Neural cell (in vitro differentiated cells): ENCODE data around the gene CACNG6. TPM values are rescaled to one million over a fixed set of nuclear protein-coding genes. Genes with fewer than 3 reads are reported as not detected.

Experiments
- H2AFZ ChIP-seq: fragments of 200-600, 300-800 bp; sonication (generic), shearing (Covaris generic); 2 replicates; pipeline ENCODE4 v1.6.0; 2014; ENCODE audit warnings: low read depth, mild to moderate bottlenecking, antibody characterized with exemption, low read length, moderate library complexity
- H3F3A ChIP-seq: fragments of 200-600 bp; shearing (Covaris generic); 2 replicates; pipeline ENCODE4 v1.6.1; 2016; ENCODE audit warnings: mild to moderate bottlenecking, moderate library complexity, mixed read lengths, antibody characterized with exemption, low read length; ENCODE audit not compliant: insufficient read depth, poor library complexity, severe bottlenecking
- H3K27ac ChIP-seq: fragments of 200-600, 300-800 bp; sonication (generic), shearing (Covaris generic); 2 replicates; pipeline ENCODE4 v1.5.1; 2014; ENCODE audit warnings: mild to moderate bottlenecking, low read length, moderate library complexity
- H3K27me3 ChIP-seq: fragments of 300-800, 200-600 bp; sonication (generic), shearing (Covaris generic); 2 replicates; pipeline ENCODE4 v1.6.0; 2014; ENCODE audit warnings: mild to moderate bottlenecking, low read depth, low read length, moderate library complexity; ENCODE audit not compliant: insufficient read depth
- H3K36me3 ChIP-seq: fragments of 300-800, 200-600 bp; sonication (generic), shearing (Covaris generic); 2 replicates; pipeline ENCODE4 v1.5.1; 2014; ENCODE audit warnings: mild to moderate bottlenecking, antibody characterized with exemption, low read length, moderate library complexity; ENCODE audit not compliant: insufficient read depth
- H3K4me2 ChIP-seq: fragments of 300-800, 200-600 bp; sonication (generic), shearing (Covaris generic); 2 replicates; pipeline ENCODE4 v1.6.0; 2014; ENCODE audit warnings: mild to moderate bottlenecking, low read length
- H3K4me3 ChIP-seq: fragments of 300-800, 200-600 bp; sonication (generic), shearing (Covaris generic); 2 replicates; pipeline ENCODE4 v1.5.1; 2014; ENCODE audit warnings: mild to moderate bottlenecking, low read length, moderate library complexity
- H3K79me2 ChIP-seq: fragments of 200-600 bp; shearing (Covaris generic); replicated peaks from 2 replicates; pipeline ENCODE4 v1.6.0; 2014; ENCODE audit warnings: mild to moderate bottlenecking, low read length, moderate library complexity; ENCODE audit not compliant: insufficient read depth
- H3K9ac ChIP-seq: fragments of 300-800, 200-600 bp; sonication (generic), shearing (Covaris generic); 2 replicates; pipeline ENCODE4 v1.6.1; 2016; ENCODE audit warnings: mild to moderate bottlenecking, low read length, mixed read lengths
- H3K9me2 ChIP-seq: fragments of 200-600 bp; shearing (Covaris generic); 2 replicates; pipeline ENCODE4 v1.6.1; 2016; ENCODE audit warnings: mild to moderate bottlenecking, low read length, mixed read lengths; ENCODE audit not compliant: insufficient read depth
- H3K9me3 ChIP-seq: fragments of 200-600, 300-800 bp; sonication (generic), shearing (Covaris generic); 2 replicates; pipeline ENCODE4 v1.6.1; 2016; ENCODE audit warnings: mild to moderate bottlenecking, mixed run types, low read length, moderate library complexity, mixed read lengths
- H4K20me1 ChIP-seq: fragments of 200-600 bp; shearing (Covaris generic); 2 replicates; pipeline ENCODE4 v1.6.1; 2016; ENCODE audit warnings: mild to moderate bottlenecking, mixed run types; ENCODE audit not compliant: insufficient read depth
- EP300 ChIP-seq: fragments of 450-650 bp; conservative IDR thresholded peaks from 2 replicates; pipeline ENCODE4 v1.6.1; 2014; ENCODE audit warnings: antibody characterized with exemption, mild to moderate bottlenecking, moderate library complexity; ENCODE audit not compliant: poor library complexity, severe bottlenecking
- EZH2 ChIP-seq: fragments of 200-600, 300-800 bp; shearing (Covaris generic), sonication (generic); IDR thresholded peaks from 2 replicates; pipeline ENCODE4 v1.6.1; 2014; ENCODE audit warnings: antibody characterized with exemption, low read length, borderline replicate concordance, mild to moderate bottlenecking; ENCODE audit not compliant: insufficient read depth, poor library complexity, severe bottlenecking
- MXI1 ChIP-seq: fragments of 450-650 bp; conservative IDR thresholded peaks from 2 replicates; pipeline ENCODE4 v1.6.1; 2014; ENCODE audit warnings: antibody characterized with exemption, mild to moderate bottlenecking; ENCODE audit not compliant: poor library complexity, severe bottlenecking
- POLR2AphosphoS5 ChIP-seq: IDR thresholded peaks from 2 replicates; pipeline ENCODE4 v1.6.1; 2012
- RAD21 ChIP-seq: fragments of 450-650 bp; conservative IDR thresholded peaks from 2 replicates; pipeline ENCODE4 v1.6.1; 2014; ENCODE audit warnings: antibody characterized with exemption, mild to moderate bottlenecking, moderate library complexity
- SMC3 ChIP-seq: fragments of 450-650 bp; conservative IDR thresholded peaks from 2 replicates; pipeline ENCODE4 v1.6.1; 2014; ENCODE audit warnings: antibody characterized with exemption, mild to moderate bottlenecking, moderate library complexity; ENCODE audit not compliant: poor library complexity
- TAF1 ChIP-seq: IDR thresholded peaks from 2 replicates; pipeline ENCODE4 v1.6.1; 2012; ENCODE audit warnings: low read depth
- polyA plus RNA-seq: library from polyadenylated mRNA; depleted of rRNA; stranded (reverse); fragments of >200 nt; gene quantifications from 2 replicates; pipeline ENCODE4 v1.2.3, GENCODE V29; 2014
- TF ChIP-seq, protein P1 (sequence below): fragments of 450-650 bp; IDR thresholded peaks from 2 replicates; pipeline ENCODE4 v1.5.1; 2014; ENCODE audit warnings: antibody characterized with exemption, mild to moderate bottlenecking, moderate library complexity; ENCODE audit not compliant: poor library complexity, severe bottlenecking
- TF ChIP-seq, protein P2 (sequence below): IDR thresholded peaks from 2 replicates; pipeline ENCODE4 v1.6.1; 2012; ENCODE audit warnings: borderline replicate concordance

Gene CACNG6
- polyA plus RNA-seq, 1 donor from 2014 or later, result 0.28 TPM

DNA sequence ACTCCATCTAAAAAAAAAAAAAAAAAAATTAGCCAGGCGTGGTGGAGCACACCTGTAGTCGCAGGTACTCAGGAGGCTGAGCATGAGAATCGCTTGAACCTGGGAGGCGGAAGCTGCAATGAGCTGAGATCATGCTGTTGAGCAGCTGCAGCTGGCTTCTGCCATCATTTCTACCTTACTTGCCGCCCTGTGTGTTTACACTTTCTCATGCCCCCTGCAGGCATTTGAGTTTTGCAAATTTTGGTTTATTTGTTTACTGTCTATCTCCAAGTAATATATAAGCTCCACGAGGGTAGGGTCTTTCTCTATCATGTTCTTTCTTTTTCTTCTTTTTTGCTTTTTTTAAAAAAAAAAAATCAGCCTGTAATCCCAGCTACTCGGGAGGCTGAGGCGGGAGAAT is 18.0 kb downstream of the CACNG6 start:
- Histone ChIP-seq H4K20me1 (no peaks in the 10 kb centered on the region), H3K9ac (no peak overlapping the region), H2AFZ (no peak overlapping the region), H3K4me2 (no peak overlapping the region), H3K4me3 (no peak overlapping the region), H3K27ac (no peak overlapping the region), H3K27me3 (no peaks in the 10 kb centered on the region), H3F3A (no peaks in the 10 kb centered on the region), H3K9me2 (no peaks in the 10 kb centered on the region), H3K9me3 (no peaks in the 10 kb centered on the region), H3K36me3 (no peaks in the 10 kb centered on the region), H3K79me2 (no peaks in the 10 kb centered on the region)
- TF ChIP-seq POLR2AphosphoS5 (no peak), MXI1 (no peak), EZH2 (no peak)

DNA sequence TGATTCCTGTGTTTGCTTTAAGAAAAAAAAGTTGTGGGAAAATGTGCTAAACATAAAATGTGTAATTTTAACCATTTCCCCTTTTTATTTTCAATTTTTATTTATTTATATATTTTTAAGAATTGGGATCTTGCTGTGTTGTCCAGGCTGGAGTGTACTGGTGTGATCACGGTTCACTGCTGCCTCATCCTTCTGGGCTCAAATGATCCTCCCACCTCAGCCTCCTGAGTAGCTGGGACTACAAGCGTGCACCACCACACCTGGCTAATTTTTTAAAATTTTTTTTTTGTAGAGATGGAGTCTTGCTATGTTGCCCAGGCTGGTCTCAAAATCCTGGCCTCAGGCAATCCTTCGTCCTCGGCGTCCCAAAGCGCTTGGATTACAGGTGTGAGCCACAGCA is 19.0 kb downstream of the CACNG6 start:
- no peaks in the 10 kb centered on the region for H3K9me3 ChIP-seq
- TF ChIP-seq, protein P1, sequence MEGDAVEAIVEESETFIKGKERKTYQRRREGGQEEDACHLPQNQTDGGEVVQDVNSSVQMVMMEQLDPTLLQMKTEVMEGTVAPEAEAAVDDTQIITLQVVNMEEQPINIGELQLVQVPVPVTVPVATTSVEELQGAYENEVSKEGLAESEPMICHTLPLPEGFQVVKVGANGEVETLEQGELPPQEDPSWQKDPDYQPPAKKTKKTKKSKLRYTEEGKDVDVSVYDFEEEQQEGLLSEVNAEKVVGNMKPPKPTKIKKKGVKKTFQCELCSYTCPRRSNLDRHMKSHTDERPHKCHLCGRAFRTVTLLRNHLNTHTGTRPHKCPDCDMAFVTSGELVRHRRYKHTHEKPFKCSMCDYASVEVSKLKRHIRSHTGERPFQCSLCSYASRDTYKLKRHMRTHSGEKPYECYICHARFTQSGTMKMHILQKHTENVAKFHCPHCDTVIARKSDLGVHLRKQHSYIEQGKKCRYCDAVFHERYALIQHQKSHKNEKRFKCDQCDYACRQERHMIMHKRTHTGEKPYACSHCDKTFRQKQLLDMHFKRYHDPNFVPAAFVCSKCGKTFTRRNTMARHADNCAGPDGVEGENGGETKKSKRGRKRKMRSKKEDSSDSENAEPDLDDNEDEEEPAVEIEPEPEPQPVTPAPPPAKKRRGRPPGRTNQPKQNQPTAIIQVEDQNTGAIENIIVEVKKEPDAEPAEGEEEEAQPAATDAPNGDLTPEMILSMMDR, result no peak
- TF ChIP-seq EZH2, result no peak
- no peak for TF ChIP-seq RAD21
- TF ChIP-seq TAF1, result no peak
- TF ChIP-seq, protein P2, sequence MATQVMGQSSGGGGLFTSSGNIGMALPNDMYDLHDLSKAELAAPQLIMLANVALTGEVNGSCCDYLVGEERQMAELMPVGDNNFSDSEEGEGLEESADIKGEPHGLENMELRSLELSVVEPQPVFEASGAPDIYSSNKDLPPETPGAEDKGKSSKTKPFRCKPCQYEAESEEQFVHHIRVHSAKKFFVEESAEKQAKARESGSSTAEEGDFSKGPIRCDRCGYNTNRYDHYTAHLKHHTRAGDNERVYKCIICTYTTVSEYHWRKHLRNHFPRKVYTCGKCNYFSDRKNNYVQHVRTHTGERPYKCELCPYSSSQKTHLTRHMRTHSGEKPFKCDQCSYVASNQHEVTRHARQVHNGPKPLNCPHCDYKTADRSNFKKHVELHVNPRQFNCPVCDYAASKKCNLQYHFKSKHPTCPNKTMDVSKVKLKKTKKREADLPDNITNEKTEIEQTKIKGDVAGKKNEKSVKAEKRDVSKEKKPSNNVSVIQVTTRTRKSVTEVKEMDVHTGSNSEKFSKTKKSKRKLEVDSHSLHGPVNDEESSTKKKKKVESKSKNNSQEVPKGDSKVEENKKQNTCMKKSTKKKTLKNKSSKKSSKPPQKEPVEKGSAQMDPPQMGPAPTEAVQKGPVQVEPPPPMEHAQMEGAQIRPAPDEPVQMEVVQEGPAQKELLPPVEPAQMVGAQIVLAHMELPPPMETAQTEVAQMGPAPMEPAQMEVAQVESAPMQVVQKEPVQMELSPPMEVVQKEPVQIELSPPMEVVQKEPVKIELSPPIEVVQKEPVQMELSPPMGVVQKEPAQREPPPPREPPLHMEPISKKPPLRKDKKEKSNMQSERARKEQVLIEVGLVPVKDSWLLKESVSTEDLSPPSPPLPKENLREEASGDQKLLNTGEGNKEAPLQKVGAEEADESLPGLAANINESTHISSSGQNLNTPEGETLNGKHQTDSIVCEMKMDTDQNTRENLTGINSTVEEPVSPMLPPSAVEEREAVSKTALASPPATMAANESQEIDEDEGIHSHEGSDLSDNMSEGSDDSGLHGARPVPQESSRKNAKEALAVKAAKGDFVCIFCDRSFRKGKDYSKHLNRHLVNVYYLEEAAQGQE, result no peak
- TF ChIP-seq SMC3, result no peak
- no peak for TF ChIP-seq EP300
- TF ChIP-seq MXI1, result no peak
- TF ChIP-seq POLR2AphosphoS5, result no peak
- no peak overlapping the region for H3K4me3 ChIP-seq

More for the DNA sequence above, 19.0 kb downstream of the CACNG6 start:
- Histone ChIP-seq H3K79me2 (no peaks in the 10 kb centered on the region), H3F3A (no peaks in the 10 kb centered on the region), H3K9me2 (no peaks in the 10 kb centered on the region), H3K4me2 (no peak overlapping the region), H3K27me3 (no peaks in the 10 kb centered on the region), H4K20me1 (no peaks in the 10 kb centered on the region), H3K27ac (no peak overlapping the region), H3K9ac (no peak overlapping the region), H2AFZ (no peak overlapping the region), H3K36me3 (no peaks in the 10 kb centered on the region)
